Vagina (tissue), 2 donors: ENCODE data around the gene HEMK1.

Experiments used
- POLR2A ChIP-seq, 2 donors: fragments of 450-650 bp; IDR thresholded peaks; one replicate each; pipeline ENCODE4 v1.6.1; 2017; ENCODE audit warnings: antibody characterized with exemption in 2 of 2, mild to moderate bottlenecking in 2 of 2, moderate library complexity in 2 of 2
- POLR2AphosphoS5 ChIP-seq, 2 donors: sonication (generic); formaldehyde crosslinking; IDR thresholded peaks; one replicate each; pipeline ENCODE4 v1.9.0; 2017; ENCODE audit warnings: antibody characterized with exemption in 2 of 2, mild to moderate bottlenecking in 2 of 2, low read depth in 1 of 2; ENCODE audit not compliant: insufficient read depth in 1 of 2
- TF ChIP-seq, protein P1 (sequence below), 3 experiments: fragments of 450-650 bp in 2 of 3; fragments of 200-600 bp in 1 of 3; sonication (generic) in 1 of 3; IDR thresholded peaks; one replicate each; pipeline ENCODE4 v1.5.1; 2017 to 2019; ENCODE audit warnings: antibody characterized with exemption in 3 of 3, mild to moderate bottlenecking in 2 of 3, moderate library complexity in 2 of 3

DNA sequence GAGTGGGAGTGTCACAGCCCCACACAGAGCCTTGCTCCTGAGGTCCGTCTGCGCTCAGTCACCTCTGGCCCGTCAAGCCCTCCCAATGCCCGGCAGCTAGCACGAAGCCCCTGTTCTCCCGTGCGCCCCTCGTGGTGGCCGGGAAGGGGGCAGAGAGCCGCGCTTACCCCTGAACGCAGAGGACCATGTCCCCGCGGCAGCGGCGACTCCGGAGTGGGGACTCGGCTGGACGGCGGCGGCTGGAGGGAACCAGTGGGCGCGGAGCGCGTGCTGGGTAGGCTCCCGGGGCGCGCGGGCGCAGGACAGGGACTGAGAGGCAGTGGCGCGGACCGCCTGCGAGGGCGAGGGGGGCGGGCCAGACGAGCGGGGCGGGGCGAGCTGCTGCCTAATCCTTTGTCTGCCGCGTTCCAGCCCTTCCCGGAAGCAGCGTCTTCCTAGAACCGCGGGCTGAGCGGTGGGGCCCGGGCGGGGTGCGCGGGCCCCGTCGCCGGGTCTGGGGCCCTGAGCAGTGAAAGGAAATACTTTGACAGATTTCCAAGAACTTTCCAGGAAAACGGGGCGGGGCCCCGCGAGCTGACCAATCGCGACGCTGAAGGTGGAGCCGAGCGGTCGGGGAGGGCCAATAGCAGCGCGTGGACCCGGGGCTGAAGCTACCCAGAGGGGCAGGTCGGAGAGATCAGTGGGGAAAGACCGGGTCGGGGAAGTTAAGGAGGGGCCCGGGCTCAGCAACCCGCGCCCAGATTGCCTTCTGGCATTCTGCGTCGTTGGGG lies 42.3 kb downstream of the HEMK1 start, which contains the start of gene CISH:
- TF ChIP-seq POLR2AphosphoS5 (IDR thresholded peaks at IDR 0.05; ENCODE audit: insufficient read depth in 1 of 2, low read depth in 1 of 2) = peak; percentile 91
- TF ChIP-seq, protein P1, sequence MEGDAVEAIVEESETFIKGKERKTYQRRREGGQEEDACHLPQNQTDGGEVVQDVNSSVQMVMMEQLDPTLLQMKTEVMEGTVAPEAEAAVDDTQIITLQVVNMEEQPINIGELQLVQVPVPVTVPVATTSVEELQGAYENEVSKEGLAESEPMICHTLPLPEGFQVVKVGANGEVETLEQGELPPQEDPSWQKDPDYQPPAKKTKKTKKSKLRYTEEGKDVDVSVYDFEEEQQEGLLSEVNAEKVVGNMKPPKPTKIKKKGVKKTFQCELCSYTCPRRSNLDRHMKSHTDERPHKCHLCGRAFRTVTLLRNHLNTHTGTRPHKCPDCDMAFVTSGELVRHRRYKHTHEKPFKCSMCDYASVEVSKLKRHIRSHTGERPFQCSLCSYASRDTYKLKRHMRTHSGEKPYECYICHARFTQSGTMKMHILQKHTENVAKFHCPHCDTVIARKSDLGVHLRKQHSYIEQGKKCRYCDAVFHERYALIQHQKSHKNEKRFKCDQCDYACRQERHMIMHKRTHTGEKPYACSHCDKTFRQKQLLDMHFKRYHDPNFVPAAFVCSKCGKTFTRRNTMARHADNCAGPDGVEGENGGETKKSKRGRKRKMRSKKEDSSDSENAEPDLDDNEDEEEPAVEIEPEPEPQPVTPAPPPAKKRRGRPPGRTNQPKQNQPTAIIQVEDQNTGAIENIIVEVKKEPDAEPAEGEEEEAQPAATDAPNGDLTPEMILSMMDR (IDR thresholded peaks at IDR 0.05) = peak in 2 of 3 experiments; percentile 5 to 25
- TF ChIP-seq POLR2A (IDR thresholded peaks at IDR 0.05) = peak in 1 of 2 donors; percentile 90
